K562 (cell line): ENCODE results near the gene MCEE. TPM values are rescaled to one million over a fixed set of nuclear protein-coding genes. Genes with fewer than 3 reads are reported as not detected.
"Not testable (repeated sequence)": the region's sequence is repeated elsewhere in the genome, so short reads cannot be mapped to it uniquely, and the experiment has no call there.

ENCODE experiments used
- ATAC-seq: fragments of 200-7000 bp; cut with Tn5 transposase; 3 replicates; pipeline ENCODE4 v1.9.1; 2020; ENCODE audit warnings: moderate library complexity
- BruUV-seq: library from RNA; stranded (reverse); fragments of 400-500 nt; replicated peaks from 2 replicates; lab custom pipeline; 2021; lab: Mats Ljungman, UMichigan
- CTCF ChIA-PET: fragments of 300-600 bp; formaldehyde crosslinking; extraction: SDS; loops from one replicate; lab custom pipeline; 2021; ENCODE audit warnings: low intra/inter-chr PET ratio; lab: Yijun Ruan, JAX
- POLR2A ChIA-PET: fragments of 300-600, 350-650 bp; sonication (Branson Sonifier 250); formaldehyde crosslinking; extraction: SDS; loops from one replicate; lab custom pipeline; 2021; ENCODE audit warnings: antibody characterized with exemption, inconsistent platforms; lab: Yijun Ruan, JAX
- DNase-seq, 4 experiments: peaks; one replicate each; pipeline versions ENCODE4 v3.0.0 to v3.0.0-alpha.2; 2011 to 2018; ENCODE audit warnings: low spot score in 3 of 4, mixed read lengths in 3 of 4; ENCODE audit errors: extremely low read depth in 1 of 4
- FAIRE-seq: peaks from 2 replicates; lab custom pipeline; 2011; peaks lifted over from hg19 to GRCh38; lab: Jason Lieb, UNC
- H2AFZ ChIP-seq: 2 replicates; pipeline ENCODE4 v1.6.0; 2011; ENCODE audit warnings: low read depth, low read length, control low read depth, inconsistent platforms
- H3K27ac ChIP-seq: fragments of 200-600 bp; 3 replicates; pipeline ENCODE4 v1.8.0; 2011; ENCODE audit warnings: low read depth, mild to moderate bottlenecking, control low read depth, inconsistent platforms, low read length, moderate library complexity, mixed read lengths; ENCODE audit errors: extremely low read depth
- H3K27me3 ChIP-seq, 2 experiments: fragments of 300-600 bp in 1 of 2; 2 replicates in 1 of 2; 3 replicates in 1 of 2; pipeline versions ENCODE4 v1.6.0 to v1.8.0; 2011; ENCODE audit warnings: inconsistent platforms in 2 of 2, low read length in 2 of 2, mild to moderate bottlenecking in 1 of 2, mixed read lengths in 1 of 2, moderate library complexity in 1 of 2; ENCODE audit not compliant: control insufficient read depth in 2 of 2, insufficient read depth in 2 of 2
- H3K36me3 ChIP-seq: fragments of 300-600 bp; 3 replicates; pipeline ENCODE4 v1.8.0; 2011; ENCODE audit warnings: mild to moderate bottlenecking, low read length, inconsistent platforms; ENCODE audit not compliant: control insufficient read depth, insufficient read depth
- H3K4me1 ChIP-seq, 2 experiments: fragments of 200-600 bp in 1 of 2; replicated peaks in 1 of 2; 2 replicates in 1 of 2; 3 replicates in 1 of 2; pipeline versions ENCODE4 v1.5.1 to v1.8.0; 2011; ENCODE audit warnings: inconsistent platforms in 2 of 2, low read length in 2 of 2, mild to moderate bottlenecking in 1 of 2, mixed read lengths in 1 of 2, moderate library complexity in 1 of 2; ENCODE audit not compliant: control insufficient read depth in 2 of 2, insufficient read depth in 2 of 2
- H3K4me2 ChIP-seq: 2 replicates; pipeline ENCODE4 v1.6.1; 2011; ENCODE audit warnings: low read length, control low read depth, inconsistent platforms, mixed read lengths; ENCODE audit not compliant: insufficient read depth
- H3K4me3 ChIP-seq: fragments of 200-600 bp; sonication (generic), shearing (Covaris generic); 2 replicates; pipeline ENCODE4 v1.5.1; 2016; ENCODE audit warnings: control low read depth, inconsistent platforms
- H3K79me2 ChIP-seq: fragments of 200-600 bp; 3 replicates; pipeline ENCODE4 v1.8.0; 2011; ENCODE audit warnings: low read length, inconsistent platforms; ENCODE audit not compliant: control insufficient read depth, insufficient read depth
- H3K9ac ChIP-seq, 2 experiments: 2 replicates each; pipeline versions ENCODE4 v1.6.0 to v1.6.1; 2011; ENCODE audit warnings: low read depth in 2 of 2, low read length in 2 of 2, control low read depth in 1 of 2, inconsistent platforms in 1 of 2, mild to moderate bottlenecking in 1 of 2, mixed read lengths in 1 of 2; ENCODE audit not compliant: insufficient read depth in 1 of 2
- H3K9me1 ChIP-seq: one replicate; pipeline ENCODE4 v1.6.0; 2011; ENCODE audit warnings: inconsistent platforms, mild to moderate bottlenecking, low read length, moderate library complexity; ENCODE audit not compliant: control insufficient read depth, insufficient read depth
- H3K9me3 ChIP-seq: replicated peaks from 2 replicates; pipeline ENCODE4 v1.5.1; 2011; ENCODE audit warnings: low read depth, low read length, inconsistent platforms; ENCODE audit not compliant: control insufficient read depth, insufficient read depth
- H4K20me1 ChIP-seq: replicated peaks from 2 replicates; pipeline ENCODE4 v1.6.1; 2011; ENCODE audit warnings: low read length, inconsistent platforms, mixed read lengths; ENCODE audit not compliant: control insufficient read depth, insufficient read depth
- C11orf30 ChIP-seq: fragments of 450-650 bp; IDR thresholded peaks from 2 replicates; pipeline ENCODE4 v1.6.1; 2016; ENCODE audit warnings: low read depth, mild to moderate bottlenecking
- CCNT2 ChIP-seq: IDR thresholded peaks from 2 replicates; pipeline ENCODE4 v1.6.1; 2011; ENCODE audit warnings: borderline replicate concordance, low read depth, mild to moderate bottlenecking, moderate library complexity, mixed read lengths, low read length; ENCODE audit not compliant: insufficient read length; ENCODE audit errors: extremely low read depth
- CREB1 ChIP-seq, 2 experiments: sonication (generic) in 1 of 2; formaldehyde crosslinking in 1 of 2; IDR thresholded peaks; 2 replicates each; pipeline versions ENCODE4 v1.6.1 to v1.8.0; 2012 to 2022; ENCODE audit warnings: inconsistent platforms in 1 of 2, mild to moderate bottlenecking in 1 of 2, missing genetic modification reagents in 1 of 2, moderate library complexity in 1 of 2
- KLF13 ChIP-seq: fragments of 450-650 bp; IDR thresholded peaks from 2 replicates; pipeline ENCODE4 v1.6.1; 2016; ENCODE audit warnings: missing genetic modification characterization, low read depth, mild to moderate bottlenecking, missing compliant biosample characterization, moderate library complexity, borderline replicate concordance
- KLF16 ChIP-seq: IDR thresholded peaks from 2 replicates; pipeline ENCODE4 v1.6.1; 2016; ENCODE audit warnings: antibody characterized with exemption
- MCM2 ChIP-seq: fragments of 450-650 bp; IDR thresholded peaks from 2 replicates; pipeline ENCODE4 v1.6.1; 2017; ENCODE audit warnings: low read depth, mild to moderate bottlenecking
- MTA2 ChIP-seq: fragments of 450-650 bp; IDR thresholded peaks from 2 replicates; pipeline ENCODE4 v1.6.1; 2016; ENCODE audit warnings: low read depth
- NR2C1 ChIP-seq, 2 experiments: fragments of 450-650 bp; IDR thresholded peaks; 2 replicates each; pipeline ENCODE4 v1.6.1; 2017; ENCODE audit warnings: mild to moderate bottlenecking in 2 of 2, antibody characterized with exemption in 1 of 2, inconsistent platforms in 1 of 2, missing compliant biosample characterization in 1 of 2, missing genetic modification characterization in 1 of 2
- PCBP1 ChIP-seq: fragments of 200-400 bp; formaldehyde crosslinking; IDR thresholded peaks from 2 replicates; pipeline ENCODE4 v1.6.1; 2018; ENCODE audit warnings: mild to moderate bottlenecking, low read depth, low read length; ENCODE audit not compliant: poor library complexity, severe bottlenecking
- POLR2G ChIP-seq: fragments of 200-400 bp; formaldehyde crosslinking; IDR thresholded peaks from 2 replicates; pipeline ENCODE4 v1.6.1; 2017; ENCODE audit warnings: low read depth, mild to moderate bottlenecking, antibody characterized with exemption, low read length, moderate library complexity
- POLR2H ChIP-seq: IDR thresholded peaks from 2 replicates; pipeline ENCODE4 v1.6.1; 2016; ENCODE audit warnings: missing genetic modification characterization, low read depth, mild to moderate bottlenecking, control low read depth, missing compliant biosample characterization, moderate library complexity
- PTTG1 ChIP-seq: fragments of 450-650 bp; IDR thresholded peaks from 2 replicates; pipeline ENCODE4 v1.6.1; 2016; ENCODE audit warnings: low read depth, mild to moderate bottlenecking, missing genetic modification characterization, missing compliant biosample characterization
- RAD21 ChIP-seq, 2 experiments: fragments of 250-450 bp in 1 of 2; fragments of 450-650 bp in 1 of 2; sonication (Bioruptor Pico) in 1 of 2; formaldehyde crosslinking in 1 of 2; IDR thresholded peaks in 1 of 2; conservative IDR thresholded peaks in 1 of 2; 2 replicates each; pipeline versions ENCODE4 v1.4.0 to v1.8.0; 2020 to 2022; ENCODE audit warnings: mild to moderate bottlenecking in 2 of 2, moderate library complexity in 1 of 2
- SMAD1 ChIP-seq: fragments of 150-350 bp; IDR thresholded peaks from 2 replicates; pipeline ENCODE4 v1.6.1; 2014; ENCODE audit warnings: low read length, low read depth; ENCODE audit not compliant: partially characterized antibody
- SRSF9 ChIP-seq: fragments of 200-400 bp; formaldehyde crosslinking; IDR thresholded peaks from 2 replicates; pipeline ENCODE4 v1.6.1; 2017; ENCODE audit warnings: low read depth, low read length, borderline replicate concordance
- TCF7 ChIP-seq: sonication (generic); IDR thresholded peaks from 2 replicates; pipeline ENCODE4 v1.6.1; 2016; ENCODE audit warnings: antibody characterized with exemption, borderline replicate concordance
- U2AF2 ChIP-seq: fragments of 200-400 bp; formaldehyde crosslinking; optimal IDR thresholded peaks from 2 replicates; pipeline ENCODE3; 2017; ENCODE audit warnings: low read depth, mild to moderate bottlenecking, low read length
- USF1 ChIP-seq: sonication (generic); formaldehyde crosslinking; IDR thresholded peaks from 2 replicates; pipeline ENCODE4 v1.9.0; 2022; ENCODE audit warnings: mild to moderate bottlenecking, missing genetic modification reagents
- ZBTB8A ChIP-seq: fragments of 450-650 bp; IDR thresholded peaks from 2 replicates; pipeline ENCODE4 v1.6.1; 2018; ENCODE audit warnings: mild to moderate bottlenecking, moderate library complexity; ENCODE audit not compliant: partially characterized antibody
- ZNF445 ChIP-seq: fragments of 250-450 bp; sonication (Bioruptor Pico); IDR thresholded peaks from 2 replicates; pipeline ENCODE4 v1.4.0; 2020; ENCODE audit warnings: low read depth, mild to moderate bottlenecking, moderate library complexity
- ZSCAN32 ChIP-seq: fragments of 450-650 bp; formaldehyde crosslinking; IDR thresholded peaks from 2 replicates; pipeline ENCODE4 v1.4.0; 2020; ENCODE audit warnings: mild to moderate bottlenecking, moderate library complexity
- WGBS: fragments of 100-300 bp; shearing (Covaris generic); methylation state at CpG from one replicate; pipeline ENCODE4 v1.1.6; 2016; ENCODE audit warnings: low coverage, mixed read lengths; ENCODE audit not compliant: insufficient coverage; ENCODE audit errors: missing lambda C conversion rate; 5-methylcytosine and 5-hydroxymethylcytosine counted together
- in situ Hi-C: fragments of 300-500 bp; cut with MboI; formaldehyde crosslinking; loops from 4 replicates; pipeline ENCODE4 v1.15.0; 2018; ENCODE audit warnings: inconsistent platforms, mixed read lengths
- intact Hi-C: fragments of 100-400 bp; cut with micrococcal nuclease; formaldehyde crosslinking; loops from 2 replicates; pipeline ENCODE4 v1.14.2; 2022
- polyA plus RNA-seq, 8 experiments: library from polyadenylated mRNA; depleted of rRNA in 4 of 8; stranded (reverse) in 5 of 8; unstranded in 3 of 8; fragments of >200 nt; fragmentation: Nextera tagmentation in 2 of 8; fragmentation: Illumina TruSeq in 1 of 8; extraction: Ambion mirVana in 2 of 8; extraction: Trizol in 1 of 8; gene quantifications; 2 replicates each; pipeline versions ENCODE4 v1.2.1 to v1.2.3, GENCODE V29; 2011 to 2014; ENCODE audit warnings: inconsistent platforms in 1 of 8, missing spikeins in 1 of 8
- total RNA-seq, 7 experiments: library from RNA; depleted of rRNA in 6 of 7; stranded (reverse); fragments of >200 nt in 6 of 7; fragmentation: Illumina TruSeq in 2 of 7; extraction: Trizol in 2 of 7; gene quantifications; 2 replicates each; pipeline versions ENCODE4 v1.2.1 to v1.2.3, GENCODE V29; 2011 to 2021; ENCODE audit warnings: low replicate concordance in 1 of 7

The MCEE gene
- total and polyA plus RNA-seq, 9 of the 15 experiments (the other 6 are each of a cell fraction or from before 2014, with no cell fraction given), result 15.6 to 49.1 (median 24.5) TPM

- TF ChIP-seq PCBP1, result no peak
- TF ChIP-seq USF1, result no peak
- no peak for TF ChIP-seq ZBTB8A
- no peak for TF ChIP-seq SMAD1
- TF ChIP-seq RAD21 (CRISPR knock-in tag; conservative IDR thresholded peaks at IDR 0.05 in 1 of 2, IDR thresholded peaks at IDR 0.05 in 1 of 2), result peak; percentile 36 to 72; a peak in 3 of 4 replicates
- peak; percentile 32 for TF ChIP-seq C11orf30
- no peak for TF ChIP-seq ZSCAN32
- no peak for TF ChIP-seq SRSF9
- TF ChIP-seq KLF13 (tag), result no peak
- no peak for TF ChIP-seq POLR2G
- no peak for TF ChIP-seq TCF7
- no peak for TF ChIP-seq U2AF2
- no peak for TF ChIP-seq ZNF445 (CRISPR knock-in tag)
- no peak for TF ChIP-seq NR2C1 (IDR thresholded peaks at IDR 0.05)
- no peak for TF ChIP-seq NR2C1 (tag; IDR thresholded peaks at IDR 0.05)
- no peak for TF ChIP-seq MCM2
- no peak for TF ChIP-seq CCNT2
- TF ChIP-seq PTTG1, result no peak
- no peak for TF ChIP-seq CREB1 (IDR thresholded peaks at IDR 0.05)
- TF ChIP-seq CREB1 (CRISPR knock-in tag; IDR thresholded peaks at IDR 0.05), result no peak
- TF ChIP-seq KLF16, result peak; percentile 59; the same call in 1 of the 2 replicates
- no peak for TF ChIP-seq MTA2
- no peak for TF ChIP-seq POLR2H (tag)
Measured at GRCh38 chr2:71100195-71100964, 29.6 kb downstream of the MCEE start (continued).

GRCh38 chr2:71092491-71093260 lies 37.4 kb downstream of the MCEE start:
- not testable (repeated sequence) for BruUV-seq
- WGBS, result 61% methylated on average over 26 of the region's 33 CpGs

More at GRCh38 chr2:71092491-71093260, 37.4 kb downstream of the MCEE start:
- H3K9ac ChIP-seq, ATAC-seq, H3K4me1 ChIP-seq, H2AFZ ChIP-seq, FAIRE-seq, H3K9me3 ChIP-seq, H3K79me2 ChIP-seq, H4K20me1 ChIP-seq, intact Hi-C loops, H3K4me3 ChIP-seq, H3K36me3 ChIP-seq, DNase-seq, H3K27ac ChIP-seq, H3K27me3 ChIP-seq, H3K4me2 ChIP-seq, in situ Hi-C loops, CTCF ChIA-PET, H3K9me1 ChIP-seq: not testable (repeated sequence)
- POLR2A ChIA-PET, result interaction anchor here (1.1 kb wide), 1 partner anchor 10 kb away, joined by 4 read pairs; no protein-coding TSS in a partner anchor
